ENCODE data around the gene TTLL4.

TTLL4 gene

DNA sequence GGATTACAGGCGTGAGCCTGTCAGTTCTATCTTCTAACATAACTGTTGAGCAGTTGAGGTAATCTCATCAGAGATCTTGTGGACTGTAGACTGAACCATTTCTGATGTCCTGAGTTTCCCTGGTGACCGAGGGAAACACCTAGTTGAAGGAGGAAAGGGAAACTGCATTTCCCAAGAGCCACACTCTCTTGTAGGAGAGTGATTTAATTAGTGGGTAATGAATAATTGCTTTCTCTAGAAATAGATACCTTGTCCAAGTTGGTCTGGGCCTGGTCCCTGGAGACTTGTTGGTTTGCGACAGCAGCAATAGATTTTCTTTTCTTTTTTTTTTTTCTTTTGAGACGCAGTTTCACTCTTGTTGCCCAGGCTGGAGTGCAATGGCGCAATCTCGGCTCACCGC, 7.4 kb downstream of the TTLL4 start:
- DNase-seq, result no peak

DNA sequence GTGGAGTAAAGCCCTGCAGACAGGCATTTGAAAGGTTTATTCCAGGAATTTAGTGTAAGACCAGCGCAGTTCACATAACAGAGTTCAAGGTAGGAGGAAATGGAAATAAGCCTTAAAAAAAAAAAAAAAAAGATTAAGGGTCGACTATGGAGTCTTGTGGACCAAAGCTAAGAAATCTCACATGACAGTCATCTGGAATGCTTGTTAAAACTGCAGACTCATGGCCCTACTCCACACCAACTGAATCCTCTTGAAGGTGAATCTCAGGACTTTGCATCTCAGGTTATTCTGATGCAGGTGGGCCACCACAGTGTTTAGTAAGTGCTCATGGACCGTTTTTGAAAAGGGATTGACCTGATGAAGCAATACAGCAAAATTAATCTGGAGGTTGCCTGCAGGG, 8.8 kb downstream of the TTLL4 start:
- DNase-seq, result no peak

DNA sequence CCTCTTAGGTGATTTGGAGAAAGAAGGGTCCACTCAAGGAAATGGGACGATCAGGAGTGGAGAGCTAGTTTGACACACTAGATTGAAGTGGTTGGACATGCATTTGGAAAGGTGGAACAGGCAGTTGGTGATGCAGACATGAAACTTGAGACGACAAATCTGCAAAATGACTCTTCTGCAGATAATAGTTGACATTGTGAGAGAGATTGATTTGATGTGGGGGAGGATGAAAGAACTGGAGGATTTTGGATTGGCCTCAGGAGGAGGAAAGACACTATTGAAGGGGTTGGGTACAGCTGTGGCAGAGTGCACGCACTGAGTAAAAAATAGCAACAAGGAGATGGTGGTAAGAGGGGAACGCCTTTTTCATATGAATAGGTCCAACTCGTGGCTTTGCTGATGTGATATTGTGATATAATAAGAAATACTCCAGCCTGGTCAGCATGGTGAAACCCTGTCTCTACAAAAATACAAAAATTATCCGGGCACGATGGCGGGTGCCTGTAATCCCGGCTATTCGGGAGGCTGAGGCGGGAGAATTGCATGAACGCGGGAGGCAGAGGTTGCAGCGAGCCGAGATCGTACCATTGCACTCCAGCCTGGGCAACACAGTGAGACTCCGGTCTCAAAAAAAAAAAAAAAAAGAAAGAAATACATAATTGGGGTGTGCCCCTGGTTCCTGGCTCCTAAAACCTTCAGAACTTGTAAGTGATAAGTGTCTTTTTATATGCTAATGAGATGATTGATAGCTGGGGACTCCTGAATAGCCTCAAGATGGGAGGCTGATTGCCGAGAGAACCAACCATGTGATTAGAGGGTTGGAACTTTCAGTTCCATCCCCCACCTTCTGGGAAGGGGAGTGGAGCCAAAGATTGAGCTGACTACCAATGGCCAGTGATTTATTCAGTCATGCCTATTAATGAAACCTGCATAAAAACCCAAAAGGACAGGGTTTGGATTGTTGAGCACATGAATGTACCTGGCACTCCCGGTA, 9.7 kb downstream of the TTLL4 start:
- DNase-seq, result no peak

DNA sequence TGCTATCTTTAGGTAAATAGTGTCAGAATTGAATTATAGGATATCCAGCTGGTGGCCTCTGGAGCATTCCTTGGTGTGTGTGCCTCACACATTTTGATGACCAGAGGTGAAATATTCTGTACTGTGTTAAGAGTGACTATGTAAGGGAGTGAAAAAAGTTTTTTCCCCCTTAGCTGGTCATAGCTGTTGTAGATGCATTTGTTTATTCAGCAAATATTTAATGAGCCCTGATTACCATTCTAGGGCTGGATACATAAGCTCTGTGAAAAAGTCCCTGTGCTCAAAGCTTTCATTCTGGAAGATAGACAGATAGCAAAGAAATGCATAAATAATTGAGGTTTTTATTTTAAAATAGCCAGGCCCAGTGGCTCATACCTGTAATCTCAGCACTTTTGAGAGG, 10.9 kb downstream of the TTLL4 start:
- no peak for DNase-seq

DNA sequence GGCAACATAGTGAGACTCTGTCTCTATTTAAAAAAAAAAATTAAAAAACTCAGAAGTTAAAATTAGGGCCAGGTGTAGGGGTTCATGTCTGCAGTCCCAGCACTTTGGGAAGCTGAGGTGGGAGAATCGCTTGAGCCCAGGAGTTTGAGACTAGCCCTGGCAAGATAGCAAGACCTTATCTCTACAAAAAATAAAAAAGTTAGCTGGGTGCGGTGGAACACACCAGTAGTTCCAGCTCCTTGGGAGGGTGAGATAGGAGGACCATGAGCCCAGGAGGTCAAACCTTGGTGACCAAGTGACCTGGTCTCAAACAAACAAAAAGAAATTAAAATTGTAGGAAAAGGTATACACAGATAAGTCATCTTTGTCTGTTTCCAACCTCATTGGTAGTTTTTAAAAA, 11.3 kb downstream of the TTLL4 start:
- DNase-seq, result no peak

DNA sequence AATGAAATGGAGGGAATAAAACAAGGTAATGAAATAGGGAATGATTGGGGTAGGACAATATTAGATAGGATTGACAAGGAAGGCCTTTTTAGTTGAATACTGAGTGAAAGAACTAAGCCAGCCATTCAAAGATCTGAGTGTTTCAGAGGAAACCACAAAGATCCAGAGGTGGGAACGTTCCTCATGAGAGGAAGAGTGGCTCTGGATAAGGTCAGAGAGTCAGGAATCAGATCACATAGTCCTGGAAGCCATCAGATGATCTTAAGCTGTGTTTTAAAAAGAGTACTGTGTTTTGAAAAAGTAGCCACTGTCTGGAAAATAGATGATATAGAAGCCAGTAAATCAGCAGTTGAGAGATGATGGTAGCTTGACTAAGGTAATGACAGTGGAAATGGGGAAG, 11.8 kb downstream of the TTLL4 start:
- DNase-seq, result no peak

DNA sequence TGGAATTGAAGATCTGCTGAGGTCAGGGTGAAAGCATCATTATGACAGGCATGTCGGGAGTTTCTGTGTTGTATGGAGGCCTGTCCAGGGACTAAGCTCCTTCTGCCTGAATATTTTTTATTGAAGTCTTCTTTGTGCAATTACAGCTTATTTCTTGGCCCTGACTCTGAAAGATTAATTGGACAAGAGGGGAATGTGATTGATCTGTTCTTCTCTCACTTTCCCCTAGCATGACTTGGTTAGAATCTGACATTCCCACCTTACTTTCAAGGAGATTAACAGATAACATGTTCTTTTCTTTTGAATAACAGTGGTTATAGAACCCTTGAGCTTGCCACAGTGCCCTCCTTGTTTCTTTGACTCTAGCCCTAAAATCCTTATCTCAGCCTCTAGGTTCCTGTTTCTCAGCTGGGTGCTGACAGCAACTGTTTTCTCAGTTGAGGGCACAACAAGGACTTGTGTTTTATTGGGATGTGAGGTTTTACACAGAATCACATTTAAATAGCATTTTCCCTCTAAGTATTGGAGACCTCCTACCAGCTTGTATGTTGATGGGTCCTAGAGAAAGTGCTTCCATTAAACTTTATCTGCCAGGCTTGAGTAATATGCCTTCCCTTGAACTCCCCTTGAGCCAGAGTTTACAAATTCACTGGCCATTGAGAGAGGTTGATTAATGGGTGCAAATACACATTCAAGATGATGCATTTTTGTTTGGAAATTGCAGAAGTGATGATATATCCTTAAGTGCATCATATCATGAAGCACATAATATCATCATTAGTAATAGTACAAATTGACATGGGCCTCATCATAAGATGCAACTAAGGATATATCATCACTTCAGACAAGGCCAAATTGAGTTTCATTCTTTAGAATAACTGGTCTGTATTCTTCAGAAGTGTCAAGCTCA, 12.5 kb downstream of the TTLL4 start:
- DNase-seq, result peak; percentile 25 to 69 (median 46)

DNA sequence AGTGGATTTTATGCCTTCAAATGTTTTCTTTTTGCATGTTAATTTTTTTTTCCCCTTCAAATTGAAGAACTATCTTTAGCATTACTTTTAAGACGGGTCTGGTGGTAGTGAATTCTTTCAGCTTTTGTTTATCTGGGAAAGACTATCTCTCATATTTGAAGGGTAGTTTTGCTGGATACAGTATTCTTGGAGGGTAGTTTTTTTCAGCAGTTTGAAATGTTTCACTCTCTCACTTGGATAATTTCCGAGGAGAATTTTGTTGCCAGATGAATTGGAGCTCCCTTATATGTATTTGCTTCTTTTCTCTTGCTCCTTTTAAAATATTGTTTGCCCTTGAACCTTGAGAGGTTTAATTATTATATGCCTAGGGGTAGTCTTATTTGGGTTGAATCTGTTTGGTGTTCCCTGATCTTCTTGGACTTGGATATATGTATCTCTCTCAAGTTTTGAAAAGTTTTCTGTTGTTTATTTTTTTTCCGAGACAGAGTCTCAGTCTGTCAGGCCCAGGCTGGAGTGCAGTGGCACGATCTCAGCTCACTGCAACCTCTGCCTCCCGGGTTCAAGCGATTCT, 15.5 kb downstream of the TTLL4 start:
- no peak for DNase-seq

DNA sequence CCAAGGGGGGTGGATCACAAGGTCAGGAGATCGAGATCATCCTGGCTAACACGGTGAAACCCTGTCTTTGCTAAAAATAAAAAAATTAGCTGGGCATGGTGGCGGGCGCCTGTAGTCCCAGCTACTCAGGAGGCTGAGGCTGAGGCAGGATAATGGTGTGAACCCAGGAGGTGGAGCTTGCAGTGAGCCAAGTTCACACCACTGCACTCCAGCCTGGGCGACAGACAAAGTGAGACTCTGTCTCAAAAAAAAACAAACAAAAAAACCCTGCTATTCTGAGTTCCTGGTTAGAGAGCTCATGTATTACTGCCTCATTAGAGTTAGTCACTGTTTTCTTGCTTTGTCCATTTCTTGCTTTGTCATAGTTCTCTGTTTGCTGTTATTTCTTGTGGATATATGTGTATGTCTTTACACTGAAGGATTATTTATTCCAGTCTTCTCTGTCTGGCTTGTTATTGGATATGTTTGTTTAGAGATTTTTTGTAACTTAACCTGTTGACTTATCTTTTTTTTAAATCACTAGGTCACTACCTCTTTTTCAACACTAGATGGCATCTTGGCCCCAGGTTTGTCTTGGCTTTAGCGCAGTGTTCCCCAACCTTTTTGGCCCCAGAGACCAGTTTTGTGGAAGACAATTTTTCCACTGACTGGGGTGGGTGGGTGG, 17.0 kb downstream of the TTLL4 start:
- DNase-seq, result peak; percentile 65 to 75 (median 65)

DNA sequence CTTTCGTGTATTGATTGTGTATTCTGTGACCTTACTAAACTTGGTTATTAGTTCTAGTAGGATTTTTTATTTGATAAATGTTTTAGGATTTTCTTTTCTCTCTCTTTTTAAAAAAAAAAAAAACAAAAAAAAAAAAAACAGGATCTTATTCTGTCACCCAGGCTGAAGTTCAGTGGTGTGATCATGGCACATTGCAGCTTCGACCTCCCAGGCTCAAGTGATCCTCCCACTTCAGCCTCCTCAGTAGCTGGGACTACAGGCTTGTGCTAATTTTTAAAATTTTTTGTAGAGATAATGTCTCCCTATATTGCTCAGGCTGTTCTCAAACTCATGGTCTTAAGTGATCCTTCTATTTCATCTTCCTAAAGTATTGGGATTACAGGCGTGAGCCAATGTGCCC, 19.0 kb downstream of the TTLL4 start:
- DNase-seq, result peak in 1 of 3 donors; percentile 32

DNA sequence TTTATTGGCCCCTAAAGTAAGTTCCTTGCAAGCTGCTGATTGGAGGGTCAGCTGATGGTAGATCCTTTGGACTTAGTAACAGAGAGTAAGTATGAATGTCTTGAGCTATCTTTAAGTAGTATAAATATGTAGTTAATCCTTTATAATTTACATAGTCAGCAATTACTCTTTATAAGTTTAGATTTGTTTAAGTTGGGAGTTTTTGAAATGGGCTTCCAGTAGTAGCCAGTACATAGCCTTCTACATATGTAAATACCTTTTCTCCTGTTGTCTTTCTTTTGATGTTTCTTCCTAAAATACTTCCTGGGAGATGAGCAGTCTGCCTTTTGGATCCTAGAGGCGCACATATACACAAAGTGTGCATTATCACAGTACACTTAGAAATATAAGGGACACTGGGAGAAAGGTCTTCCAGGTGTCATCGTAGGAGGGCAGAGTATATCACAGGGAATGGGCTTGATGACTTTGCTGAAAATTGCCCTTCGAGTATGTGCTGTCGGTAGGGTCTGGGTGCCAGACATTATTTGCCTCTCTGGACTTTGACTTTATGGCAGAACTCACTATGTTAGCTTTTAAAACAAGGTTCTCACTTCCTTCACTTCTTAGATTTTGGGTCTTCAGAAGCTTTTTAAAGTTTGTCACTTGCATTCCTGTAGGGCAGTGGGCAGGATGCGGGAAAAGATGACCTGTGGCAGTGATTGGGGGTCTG, 21.6 kb downstream of the TTLL4 start:
- DNase-seq, result no peak

DNA sequence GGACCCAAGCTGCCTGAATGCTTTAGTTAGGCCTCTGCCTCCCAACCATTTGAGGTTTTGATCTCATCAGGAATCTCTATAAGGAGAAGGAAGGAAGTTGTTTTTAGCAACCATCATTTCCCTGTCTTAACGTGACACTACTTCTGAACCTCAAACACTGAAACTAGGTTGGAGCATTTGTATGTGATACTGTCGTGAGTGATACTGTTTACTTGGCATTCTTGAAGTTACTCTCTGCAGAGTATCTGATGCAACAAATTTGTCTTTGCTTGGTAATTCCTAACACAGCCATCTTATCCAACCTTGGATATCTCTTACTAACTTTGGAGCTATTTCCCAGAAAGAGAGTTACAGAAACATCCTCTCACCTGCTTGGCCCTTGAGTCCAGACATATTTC, 22.1 kb downstream of the TTLL4 start:
- no peak for DNase-seq

DNA sequence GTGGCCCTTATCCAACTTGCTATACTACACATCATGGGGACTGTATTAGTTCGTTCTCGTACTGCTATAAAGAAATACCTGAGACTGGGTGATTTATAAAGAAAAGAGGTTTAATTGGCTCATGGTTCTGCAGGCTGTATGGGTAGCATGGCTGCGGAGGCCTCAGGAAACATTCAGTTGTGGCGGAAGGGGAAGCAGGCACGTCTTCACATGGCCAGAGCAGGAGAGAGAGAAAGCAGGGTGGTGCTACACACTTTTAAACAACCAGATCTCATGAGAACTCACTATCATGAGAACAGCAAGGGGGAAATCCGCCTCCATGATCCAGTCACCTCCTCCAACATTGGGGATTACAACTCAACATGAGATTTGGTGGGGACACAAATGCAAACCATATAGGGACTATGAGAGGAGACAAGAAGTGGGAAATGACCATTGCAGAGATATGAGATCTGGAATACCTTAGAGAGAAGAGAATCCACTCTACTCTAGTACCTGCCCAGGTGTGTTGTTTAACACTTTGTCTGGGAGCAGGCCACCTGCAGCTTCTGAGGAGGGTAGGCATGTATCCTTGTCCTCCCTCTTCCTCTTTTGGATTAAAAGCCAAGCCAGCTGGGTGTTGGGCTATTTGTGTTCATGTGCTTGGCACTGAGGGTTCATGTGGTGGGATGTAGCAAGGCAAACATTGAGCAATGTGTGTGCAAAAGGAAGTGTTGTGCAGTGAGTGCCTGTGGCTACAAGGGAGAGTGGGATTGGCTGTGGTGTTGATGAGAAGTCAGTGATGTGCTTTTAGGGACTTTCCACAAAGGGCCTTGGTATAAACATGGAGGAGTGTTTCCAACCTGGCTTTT, 22.8 kb downstream of the TTLL4 start:
- DNase-seq, result peak; percentile 91 to 97 (median 95)

DNA sequence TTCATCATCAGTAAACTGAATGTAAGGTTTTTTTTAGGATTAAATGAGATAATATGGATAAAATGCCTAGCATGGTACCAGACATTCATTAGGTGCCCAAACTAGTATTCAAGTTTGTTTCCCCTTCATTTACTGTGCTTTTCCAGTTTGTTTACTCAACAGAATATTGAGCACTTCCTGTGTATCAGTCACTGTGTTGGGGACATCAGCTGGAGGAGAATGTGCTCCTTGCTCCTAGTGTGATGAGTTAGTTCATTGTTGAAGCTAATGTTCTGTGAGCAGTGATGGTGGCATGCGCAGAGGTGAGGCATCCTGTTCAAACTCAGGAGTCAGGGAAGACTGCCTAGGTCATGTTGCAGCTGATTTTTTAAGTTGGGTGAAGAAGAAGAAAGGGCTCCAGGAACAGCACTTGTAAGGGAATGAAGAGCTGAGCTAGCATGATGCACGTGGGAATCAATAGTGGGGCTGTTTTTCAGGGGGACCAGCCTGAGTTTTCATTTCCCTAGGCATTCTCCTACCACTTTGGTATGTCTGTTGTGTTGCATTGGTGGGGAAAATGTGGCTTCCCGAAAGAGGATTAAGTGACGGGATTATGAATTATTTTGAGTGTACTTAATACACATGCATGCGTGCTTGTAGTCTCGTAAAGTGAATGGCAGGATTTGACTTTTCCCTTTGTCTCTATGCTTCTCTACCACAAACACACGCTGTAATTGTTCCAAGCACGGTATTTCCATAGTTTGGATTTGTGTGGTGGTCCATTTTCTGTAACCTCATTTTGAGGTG, 23.7 kb downstream of the TTLL4 start:
- DNase-seq, result peak in 1 of 3 donors; percentile 48

DNA sequence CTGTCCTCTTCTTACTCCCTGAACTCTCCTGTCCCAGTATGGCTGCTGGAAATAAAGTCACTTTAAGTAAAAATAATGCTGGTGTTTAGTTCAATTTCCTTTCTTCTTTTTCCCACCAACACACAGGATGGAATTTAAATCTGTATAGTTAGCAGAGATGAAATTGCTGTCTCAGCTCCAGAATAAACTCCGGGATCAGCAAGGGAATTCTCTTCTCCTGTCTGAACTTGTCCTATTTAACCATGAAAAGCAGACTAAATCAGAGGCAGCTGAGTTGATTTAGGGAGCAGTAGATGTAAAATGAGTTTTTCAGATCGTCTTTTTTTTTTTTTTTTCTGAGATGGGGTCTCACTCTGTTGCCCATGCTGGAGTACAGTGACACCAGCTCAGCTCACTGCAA, 25.9 kb downstream of the TTLL4 start:
- no peak for DNase-seq

DNA sequence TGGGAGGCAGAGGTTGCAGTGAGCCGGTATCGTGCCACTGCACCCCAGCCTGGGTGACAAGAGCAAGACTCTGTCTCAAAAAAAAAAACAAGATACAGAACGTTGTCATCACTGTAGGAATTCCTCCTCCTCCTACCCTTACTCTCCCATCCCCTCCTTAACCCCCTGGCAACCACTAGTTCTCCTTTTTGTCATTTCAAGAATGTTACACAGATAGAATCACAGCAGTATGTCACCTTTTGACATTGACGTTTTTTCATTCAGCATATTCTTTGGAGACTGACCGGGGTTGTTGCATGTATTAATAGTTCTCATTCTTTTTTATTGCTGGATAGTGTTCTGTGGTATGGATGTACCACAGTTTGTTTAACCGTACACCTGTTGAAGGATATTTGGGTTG, 32.4 kb downstream of the TTLL4 start:
- peak; percentile 71 to 85 (median 71) for DNase-seq

DNA sequence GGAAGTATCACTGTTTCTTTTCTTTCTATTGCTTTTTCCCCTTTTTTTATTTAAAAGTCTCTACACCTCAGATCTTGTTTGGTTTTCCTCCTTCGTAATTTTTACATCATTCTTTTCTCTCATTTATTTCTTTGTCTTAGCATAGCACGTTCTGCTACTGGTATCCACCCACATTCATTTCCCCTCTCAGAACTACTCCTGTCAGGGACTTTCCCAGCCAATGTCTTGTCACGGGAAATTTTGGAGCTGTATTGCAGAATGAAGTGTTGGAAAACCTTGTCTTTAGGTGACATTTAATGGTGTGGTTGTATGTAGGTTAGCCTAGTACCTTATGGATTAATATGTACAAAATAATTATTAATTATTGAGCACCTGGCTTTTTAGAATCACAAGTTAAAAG, 34.0 kb downstream of the TTLL4 start:
- DNase-seq, result peak; percentile 86 to 94 (median 94)

DNA sequence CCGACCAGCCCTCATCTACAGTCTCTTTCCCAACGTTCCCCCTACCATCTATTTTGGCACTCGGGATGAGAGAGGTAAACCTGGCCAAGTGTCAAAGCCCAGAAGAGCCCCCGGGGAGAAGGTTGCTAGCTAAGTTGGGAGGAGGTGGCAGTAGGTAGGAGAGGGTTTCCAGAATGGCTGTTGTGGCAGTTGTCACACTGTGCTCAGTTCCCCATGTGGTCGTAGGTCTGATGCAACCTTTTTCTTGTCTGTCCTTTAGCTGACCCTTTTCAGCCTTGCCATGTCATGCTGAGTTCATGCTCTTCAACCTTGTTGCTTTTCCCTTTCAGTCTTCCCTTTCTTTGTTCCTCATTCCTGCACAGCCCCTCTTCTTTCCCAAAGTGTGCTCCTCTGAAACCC, 34.5 kb downstream of the TTLL4 start:
- peak; percentile 90 to 94 (median 92) for DNase-seq

DNA sequence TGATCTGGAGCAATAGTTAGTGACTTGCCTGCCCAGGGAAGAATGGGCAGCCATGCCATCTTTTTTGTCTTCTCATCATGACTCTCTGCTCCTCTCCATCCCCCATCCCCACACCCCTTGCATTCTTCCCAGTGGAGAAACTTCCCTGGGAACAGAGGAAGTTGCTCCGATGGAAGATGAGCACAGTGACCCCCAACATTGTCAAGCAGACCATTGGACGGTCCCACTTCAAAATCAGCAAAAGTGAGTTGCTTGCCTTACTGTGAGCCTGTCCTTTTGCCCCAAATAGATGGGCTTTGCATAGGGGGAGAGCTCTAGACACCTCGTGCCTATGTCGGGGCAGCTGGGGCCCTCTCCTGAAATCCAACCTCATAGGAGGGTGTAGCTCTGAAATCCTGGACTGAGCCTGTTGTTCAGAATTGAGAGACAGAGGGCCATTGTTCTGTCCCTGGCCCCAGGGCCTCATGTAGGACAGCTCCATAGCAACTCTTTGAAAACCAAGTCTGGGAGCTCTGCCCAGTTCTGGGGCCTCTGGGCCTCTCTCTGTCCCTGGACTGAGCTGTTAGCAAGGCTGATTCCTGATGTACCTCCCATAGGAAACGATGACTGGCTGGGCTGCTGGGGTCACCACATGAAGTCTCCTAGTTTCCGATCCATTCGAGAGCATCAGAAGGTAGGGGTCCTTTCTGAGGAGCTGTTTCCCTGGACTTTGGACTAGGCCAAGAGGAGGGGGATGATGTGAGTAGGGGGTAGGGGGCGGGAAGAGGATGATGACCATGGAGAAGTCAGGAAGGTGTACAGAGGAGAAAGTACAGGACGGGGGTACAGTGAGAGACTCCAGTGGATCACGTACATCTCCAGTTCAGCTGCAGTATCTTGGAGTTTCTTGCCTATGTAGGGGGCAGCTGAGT, 35.2 kb downstream of the TTLL4 start:
- DNase-seq, result no peak

Measured in suppressor macrophage treated with lipopolysaccharide for 1 hour (primary cell).